Measurements from ENCODE around the gene ZNF488. TPM values are rescaled to one million over a fixed set of nuclear protein-coding genes. Genes with fewer than 3 reads are reported as not detected.

ZNF488 gene
- total and polyA plus RNA-seq, 10 of the 15 experiments (the other 5 are each of a cell fraction or from before 2014, with no cell fraction given): not detected

GRCh38 chr10:47409171-47409865 is 25.2 kb upstream of the ZNF488 start (continued):
- no peak for TF ChIP-seq E2F4 (IDR thresholded peaks at IDR 0.05; ENCODE audit: low read depth, low read length)
- TF ChIP-seq ZBTB11 (CRISPR knock-in tag; IDR thresholded peaks at IDR 0.05): no peak
- no peak for TF ChIP-seq CBX3 (IDR thresholded peaks at IDR 0.05; ENCODE audit: borderline replicate concordance, low read depth)
- no peak for TF ChIP-seq TBL1XR1 (IDR thresholded peaks at IDR 0.05; ENCODE audit: low read depth, low read length)
- TF ChIP-seq WRNIP1 (IDR thresholded peaks at IDR 0.05; ENCODE audit: borderline replicate concordance, low read depth, low read length): no peak

- ChIA-PET POLR2A (no interaction called here), SMC1A (ENCODE audit: uncharacterized antibody, unreplicated experiment) (no interaction called here), CTCF (no interaction called here), RAD21 (ENCODE audit: unreplicated experiment) (no interaction called here)
- Histone ChIP-seq H3K4me2 (ENCODE audit: control insufficient read depth, insufficient read depth) (no peak overlapping the region), H3K36me3 (ENCODE audit: control insufficient read depth in 2 of 2, insufficient read depth in 2 of 2, low read length in 1 of 2) (no peaks in the 10 kb centered on the region), H2AFZ (ENCODE audit: control insufficient read depth, low read depth, low read length) (no peak overlapping the region), H4K20me1 (ENCODE audit: control insufficient read depth, insufficient read depth) (no peaks in the 10 kb centered on the region), H3K4me1 (ENCODE audit: control insufficient read depth, insufficient read depth, low read length) (no peaks in the 10 kb centered on the region), H3K4me3 (no peak overlapping the region), H3K27ac (ENCODE audit: control insufficient read depth, insufficient read depth) (no peak overlapping the region), H3K27me3 (replicated peaks in 1 of 2; ENCODE audit: control insufficient read depth in 2 of 2, insufficient read depth in 2 of 2, low read length in 1 of 2) (no peaks in the 10 kb centered on the region; a peak in 1 of 4 replicates), H3K9me3 (replicated peaks; ENCODE audit: control insufficient read depth, insufficient read depth, low read length) (no peaks in the 10 kb centered on the region), H3K79me2 (ENCODE audit: control insufficient read depth, insufficient read depth, low read length) (no peaks in the 10 kb centered on the region), H3K9ac (ENCODE audit: control insufficient read depth, insufficient read depth, low read length) (no peak overlapping the region)
- DNase-seq (ENCODE audit: low read depth, low spot score) (no peak), FAIRE-seq (no peak), ATAC-seq (no peak)
- no peak for TF ChIP-seq ZNF207 (IDR thresholded peaks at IDR 0.05; ENCODE audit: borderline replicate concordance)
- TF ChIP-seq ETV6 (conservative IDR thresholded peaks at IDR 0.05 in 1 of 2, IDR thresholded peaks at IDR 0.05 in 1 of 2; ENCODE audit: borderline replicate concordance in 1 of 2, low read depth in 1 of 2): no peak
- no peak for TF ChIP-seq BACH1 (IDR thresholded peaks at IDR 0.05; ENCODE audit: borderline replicate concordance)
- TF ChIP-seq NFYA (IDR thresholded peaks at IDR 0.05; ENCODE audit: borderline replicate concordance, low read depth, low read length): no peak
- TF ChIP-seq E4F1 (IDR thresholded peaks at IDR 0.05; ENCODE audit: borderline replicate concordance, partially characterized antibody): no peak
- WGBS (ENCODE audit: insufficient coverage, insufficient replicate concordance, low lambda C conversion rate, missing lambda C conversion rate): 9% methylated on average over 6 of the region's 6 CpGs
- in situ Hi-C loops (cut with MboI) (no loop called here), intact Hi-C loops (cut with micrococcal nuclease; ENCODE audit: unreplicated experiment) (no loop called here)
- no TSS peak for BruUV-seq (replicated peaks)
These were observed 24.5 kb upstream of the ZNF488 start for GRCh38 chr10:47408606-47409005.
